ENCODE data around the gene JMJD6.

GRCh38 chr17:76681222-76682137 is 44.9 kb downstream of the JMJD6 start:
- TF ChIP-seq CTCF (conservative IDR thresholded peaks at IDR 0.05; ENCODE audit: low read depth in 2 of 2) (peak; percentile 93 to 94), POLR2AphosphoS5 (IDR thresholded peaks at IDR 0.05; ENCODE audit: low read depth) (no peak), EZH2 (IDR thresholded peaks at IDR 0.05; ENCODE audit: low read depth, unreplicated experiment) (no peak), ZNF331 (CRISPR knock-in tag; IDR thresholded peaks at IDR 0.05; ENCODE audit: low read depth) (no peak), JUNB (IDR thresholded peaks at IDR 0.05; ENCODE audit: unreplicated experiment) (no peak), CREB1 (CRISPR knock-in tag; IDR thresholded peaks at IDR 0.05; ENCODE audit: low read depth) (peak; percentile 33; the same call in 1 of the 2 replicates), EZH2phosphoT487 (IDR thresholded peaks at IDR 0.05; ENCODE audit: unreplicated experiment) (no peak)
- TF ChIP-seq, protein P1, sequence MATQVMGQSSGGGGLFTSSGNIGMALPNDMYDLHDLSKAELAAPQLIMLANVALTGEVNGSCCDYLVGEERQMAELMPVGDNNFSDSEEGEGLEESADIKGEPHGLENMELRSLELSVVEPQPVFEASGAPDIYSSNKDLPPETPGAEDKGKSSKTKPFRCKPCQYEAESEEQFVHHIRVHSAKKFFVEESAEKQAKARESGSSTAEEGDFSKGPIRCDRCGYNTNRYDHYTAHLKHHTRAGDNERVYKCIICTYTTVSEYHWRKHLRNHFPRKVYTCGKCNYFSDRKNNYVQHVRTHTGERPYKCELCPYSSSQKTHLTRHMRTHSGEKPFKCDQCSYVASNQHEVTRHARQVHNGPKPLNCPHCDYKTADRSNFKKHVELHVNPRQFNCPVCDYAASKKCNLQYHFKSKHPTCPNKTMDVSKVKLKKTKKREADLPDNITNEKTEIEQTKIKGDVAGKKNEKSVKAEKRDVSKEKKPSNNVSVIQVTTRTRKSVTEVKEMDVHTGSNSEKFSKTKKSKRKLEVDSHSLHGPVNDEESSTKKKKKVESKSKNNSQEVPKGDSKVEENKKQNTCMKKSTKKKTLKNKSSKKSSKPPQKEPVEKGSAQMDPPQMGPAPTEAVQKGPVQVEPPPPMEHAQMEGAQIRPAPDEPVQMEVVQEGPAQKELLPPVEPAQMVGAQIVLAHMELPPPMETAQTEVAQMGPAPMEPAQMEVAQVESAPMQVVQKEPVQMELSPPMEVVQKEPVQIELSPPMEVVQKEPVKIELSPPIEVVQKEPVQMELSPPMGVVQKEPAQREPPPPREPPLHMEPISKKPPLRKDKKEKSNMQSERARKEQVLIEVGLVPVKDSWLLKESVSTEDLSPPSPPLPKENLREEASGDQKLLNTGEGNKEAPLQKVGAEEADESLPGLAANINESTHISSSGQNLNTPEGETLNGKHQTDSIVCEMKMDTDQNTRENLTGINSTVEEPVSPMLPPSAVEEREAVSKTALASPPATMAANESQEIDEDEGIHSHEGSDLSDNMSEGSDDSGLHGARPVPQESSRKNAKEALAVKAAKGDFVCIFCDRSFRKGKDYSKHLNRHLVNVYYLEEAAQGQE (IDR thresholded peaks at IDR 0.05; ENCODE audit: unreplicated experiment) = no peak

All from GM23338 (cell line).